ENCODE data around the gene DDX41. TPM values are rescaled to one million over a fixed set of nuclear protein-coding genes. Genes with fewer than 3 reads are reported as not detected.
A peak's percentile ranks its signal among the peaks of the same experiment; 100 is the strongest.

Gene DDX41
- total RNA-seq, 1 donor from 2014 or later = 117 TPM

DNA sequence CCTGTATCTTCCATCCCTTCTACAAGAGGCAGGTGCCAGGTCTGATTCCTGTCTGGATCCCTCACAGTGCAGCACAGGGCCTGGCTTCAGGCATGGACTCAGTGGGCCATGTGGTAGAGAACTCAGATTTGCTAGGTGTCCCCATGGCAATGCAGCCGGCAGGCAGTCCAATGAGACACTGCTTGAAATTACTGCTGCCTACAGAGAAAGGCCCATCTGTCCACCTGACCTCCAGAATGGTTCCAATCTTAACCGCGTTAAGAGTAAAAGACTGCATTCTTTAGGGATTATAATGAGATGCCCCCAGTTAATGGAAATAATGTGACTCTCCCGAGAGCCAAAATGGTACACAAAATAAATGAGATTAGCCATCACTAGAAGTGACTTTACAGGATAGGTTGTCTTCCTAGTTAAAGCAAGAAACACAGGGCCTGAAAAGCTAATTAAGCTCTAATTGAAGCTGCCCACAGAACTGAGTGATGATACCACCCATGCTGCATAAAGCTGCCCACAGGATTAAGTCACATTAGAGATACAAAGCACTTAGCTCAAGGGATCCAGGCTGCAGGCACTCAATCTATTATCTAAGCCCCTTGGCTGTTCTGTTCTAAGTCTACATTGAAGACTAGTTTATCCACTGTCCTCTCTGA lies 26.2 kb upstream of the DDX41 start:
- intact Hi-C loops (cut with DNase I) = no loop called here
- Histone ChIP-seq H3K4me1 (peaks cover 32 to 68% of the 10 kb centered on the region in 2 donors), H3K27ac (peak overlapping the region; percentile 50 to 89), H3K27me3 (no peaks in the 10 kb centered on the region), H3K4me3 (no peak overlapping the region), H3K36me3 (no peaks in the 10 kb centered on the region), H3K9me3 (no peaks in the 10 kb centered on the region)
- no peak for DNase-seq (ENCODE audit: low spot score in 2 of 2)
- TF ChIP-seq, protein P1, sequence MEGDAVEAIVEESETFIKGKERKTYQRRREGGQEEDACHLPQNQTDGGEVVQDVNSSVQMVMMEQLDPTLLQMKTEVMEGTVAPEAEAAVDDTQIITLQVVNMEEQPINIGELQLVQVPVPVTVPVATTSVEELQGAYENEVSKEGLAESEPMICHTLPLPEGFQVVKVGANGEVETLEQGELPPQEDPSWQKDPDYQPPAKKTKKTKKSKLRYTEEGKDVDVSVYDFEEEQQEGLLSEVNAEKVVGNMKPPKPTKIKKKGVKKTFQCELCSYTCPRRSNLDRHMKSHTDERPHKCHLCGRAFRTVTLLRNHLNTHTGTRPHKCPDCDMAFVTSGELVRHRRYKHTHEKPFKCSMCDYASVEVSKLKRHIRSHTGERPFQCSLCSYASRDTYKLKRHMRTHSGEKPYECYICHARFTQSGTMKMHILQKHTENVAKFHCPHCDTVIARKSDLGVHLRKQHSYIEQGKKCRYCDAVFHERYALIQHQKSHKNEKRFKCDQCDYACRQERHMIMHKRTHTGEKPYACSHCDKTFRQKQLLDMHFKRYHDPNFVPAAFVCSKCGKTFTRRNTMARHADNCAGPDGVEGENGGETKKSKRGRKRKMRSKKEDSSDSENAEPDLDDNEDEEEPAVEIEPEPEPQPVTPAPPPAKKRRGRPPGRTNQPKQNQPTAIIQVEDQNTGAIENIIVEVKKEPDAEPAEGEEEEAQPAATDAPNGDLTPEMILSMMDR (IDR thresholded peaks at IDR 0.05) = no peak

DNA sequence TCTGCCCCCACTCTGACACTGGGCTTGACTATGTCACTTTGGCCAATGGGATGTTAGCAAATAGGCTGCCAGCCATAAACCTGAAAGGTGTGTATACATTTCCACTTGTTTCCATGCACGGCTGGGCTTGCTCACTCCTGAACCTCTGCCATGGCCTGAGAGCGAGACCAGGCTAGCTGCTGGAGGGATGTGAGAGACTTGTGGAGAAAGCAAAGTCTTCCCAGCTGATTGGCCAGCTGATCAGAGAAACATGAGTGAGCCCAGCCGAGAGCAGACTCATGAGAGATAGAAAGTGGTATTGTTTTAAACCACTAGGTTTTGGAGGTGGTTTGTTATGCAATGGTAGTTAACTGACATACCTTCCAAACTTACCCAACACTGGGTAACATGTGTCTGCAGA lies 23.7 kb upstream of the DDX41 start:
- Histone ChIP-seq H3K4me3 (no peak overlapping the region), H3K4me1 (peaks cover 40 to 71% of the 10 kb centered on the region in 2 donors), H3K27ac (peak overlapping the region; percentile 81 to 82), H3K9me3 (no peaks in the 10 kb centered on the region), H3K27me3 (no peaks in the 10 kb centered on the region), H3K36me3 (peaks cover 4 to 6% of the 10 kb centered on the region in 2 donors)
- no peak for DNase-seq (ENCODE audit: low spot score in 2 of 2)
- TF ChIP-seq, protein P1 (IDR thresholded peaks at IDR 0.05) = no peak
- intact Hi-C loops (cut with DNase I) = no loop called here

DNA sequence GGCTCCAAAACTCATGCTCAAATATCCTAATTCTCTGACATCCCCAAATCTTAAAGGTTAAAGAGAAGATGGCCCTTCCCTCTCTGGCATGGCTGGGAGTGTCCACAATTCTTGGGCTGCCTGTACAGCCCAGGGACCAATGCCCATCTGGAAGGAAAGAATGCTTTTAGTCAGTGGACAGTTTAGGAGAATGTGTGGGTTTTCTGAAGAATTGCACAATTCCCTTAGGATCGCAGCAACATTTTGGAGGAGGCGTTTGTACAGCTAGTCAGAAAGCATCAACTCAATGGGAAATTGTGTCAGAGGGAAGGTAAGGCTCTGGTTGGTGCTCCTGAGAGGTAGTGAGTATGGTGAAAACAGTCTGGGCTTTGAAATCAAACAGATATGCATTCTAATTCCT lies 22.6 kb upstream of the DDX41 start:
- Histone ChIP-seq H3K4me3 (no peak overlapping the region), H3K36me3 (peaks cover 6 to 11% of the 10 kb centered on the region in 2 donors), H3K4me1 (peaks cover 37 to 71% of the 10 kb centered on the region in 2 donors), H3K27me3 (no peaks in the 10 kb centered on the region), H3K9me3 (no peaks in the 10 kb centered on the region), H3K27ac (peak overlapping the region; percentile 81 to 82)
- TF ChIP-seq, protein P1 (IDR thresholded peaks at IDR 0.05) = no peak
- intact Hi-C loops (cut with DNase I) = loop anchor here (1.0 kb wide), 1 partner anchor 14 kb away; no protein-coding TSS in a partner anchor
- DNase-seq (ENCODE audit: low spot score in 2 of 2) = peak in 1 of 2 donors; percentile 77

DNA sequence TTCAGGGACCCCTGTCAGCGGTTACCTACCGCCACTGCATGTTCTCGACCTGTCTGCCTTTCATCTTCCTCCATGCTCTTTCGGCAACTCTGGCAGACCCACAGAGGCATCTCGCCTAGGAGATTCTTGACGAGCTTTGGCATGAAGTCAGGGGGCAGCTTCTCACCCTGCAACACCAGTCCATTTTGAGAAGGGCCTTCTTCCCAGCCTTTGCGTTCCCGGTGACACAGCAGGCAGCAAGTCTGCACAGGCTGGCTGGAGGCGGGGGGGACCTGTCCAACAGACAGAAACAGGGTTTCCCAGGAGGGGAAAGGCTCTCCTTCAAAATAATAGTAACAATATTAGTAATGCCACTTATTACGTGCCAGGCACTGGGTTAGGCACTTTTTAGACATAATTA lies 22.1 kb upstream of the DDX41 start:
- intact Hi-C loops (cut with DNase I) = loop anchor here (1.0 kb wide), 1 partner anchor 14 kb away; no protein-coding TSS in a partner anchor
- no peak overlapping the region for H3K4me3 ChIP-seq
- no peaks in the 10 kb centered on the region for H3K9me3 ChIP-seq
- H3K36me3 ChIP-seq = peaks cover 6 to 16% of the 10 kb centered on the region in 2 donors
- no peaks in the 10 kb centered on the region for H3K27me3 ChIP-seq
- DNase-seq (ENCODE audit: low spot score in 2 of 2) = no peak
- peaks cover 36 to 66% of the 10 kb centered on the region in 2 donors for H3K4me1 ChIP-seq
- TF ChIP-seq, protein P1 (IDR thresholded peaks at IDR 0.05) = no peak
- H3K27ac ChIP-seq = peak overlapping the region; percentile 81 to 82

DNA sequence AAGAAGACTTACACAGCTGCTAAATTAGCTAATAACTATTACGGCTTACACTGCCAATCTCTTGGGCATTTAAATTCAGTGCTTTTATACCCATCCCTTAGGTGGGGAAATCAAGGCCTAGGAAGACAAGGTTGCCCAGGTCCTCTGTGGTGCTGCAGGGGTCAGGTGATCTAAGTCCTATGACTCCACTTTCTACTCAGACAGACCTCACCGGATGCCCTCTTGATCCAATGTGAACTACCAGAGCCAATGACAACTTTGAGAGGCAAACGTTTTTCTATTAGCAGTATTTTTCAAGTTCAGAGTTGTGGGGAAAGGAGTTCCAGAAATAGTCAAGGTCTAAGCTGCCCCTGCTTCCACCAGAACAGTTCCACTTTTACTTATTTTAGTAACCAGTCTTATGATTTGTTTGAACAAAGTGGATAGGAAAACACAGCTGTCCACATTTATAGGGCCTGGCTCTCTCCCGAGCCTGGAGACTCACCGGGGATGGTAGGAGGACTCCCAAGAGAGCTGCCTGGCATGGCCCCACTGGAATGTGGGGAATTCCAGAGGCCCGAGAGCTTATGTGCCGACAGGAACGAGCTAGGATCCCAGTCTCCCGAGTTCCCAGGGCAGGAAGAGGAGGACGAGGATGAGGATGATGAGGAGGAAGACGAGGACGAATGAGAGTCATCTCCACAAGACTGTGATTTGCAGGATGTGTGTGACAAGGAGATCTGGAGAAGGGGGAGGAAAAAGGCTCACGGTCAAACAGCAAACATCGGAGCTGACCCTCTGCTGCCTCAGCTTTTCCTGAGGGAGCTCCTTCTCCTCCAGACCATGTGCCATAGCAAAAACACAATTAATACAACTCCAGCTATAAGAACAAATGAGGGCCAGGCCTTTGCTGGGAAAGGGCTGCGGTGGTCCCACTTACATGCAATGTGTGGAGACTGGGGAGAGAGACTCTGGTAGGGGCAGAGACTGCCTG lies 20.9 kb upstream of the DDX41 start:
- peak overlapping the region; percentile 81 to 82 for H3K27ac ChIP-seq
- TF ChIP-seq, protein P1 (IDR thresholded peaks at IDR 0.05) = no peak
- no peaks in the 10 kb centered on the region for H3K27me3 ChIP-seq
- H3K4me3 ChIP-seq = peak overlapping the region in 1 of 2 donors; percentile 29
- no peaks in the 10 kb centered on the region for H3K9me3 ChIP-seq
- peaks cover 9 to 22% of the 10 kb centered on the region in 2 donors for H3K36me3 ChIP-seq
- DNase-seq (ENCODE audit: low spot score in 2 of 2) = peak in 1 of 2 donors; percentile 90
- peaks cover 32 to 54% of the 10 kb centered on the region in 2 donors for H3K4me1 ChIP-seq
- intact Hi-C loops (cut with DNase I) = loop anchor here (2.0 kb wide), 1 partner anchor 21 kb away; the partner anchor contains the start of gene DDX41
